Dermis microvascular lymphatic vessel endothelial cell (primary cell): Measurements from ENCODE around the gene MAPT. TPM values are rescaled to one million over a fixed set of nuclear protein-coding genes. Genes with fewer than 3 reads are reported as not detected.

ENCODE experiments used
- DNase-seq, 2 donors: peaks; one replicate each; pipeline versions ENCODE4 v3.0.0 to v3.0.0-alpha.2; 2010; ENCODE audit warnings: low read depth in 2 of 2
- total RNA-seq: library from RNA; depleted of rRNA; stranded (reverse); fragments of >200 nt; gene quantifications from 2 replicates; pipeline ENCODE4 v1.2.1, GENCODE V29; 2014

Gene MAPT
- total RNA-seq, 1 donor from 2014 or later: not detected

GRCh38 chr17:46026166-46027047, 132.1 kb downstream of the MAPT start:
- DNase-seq: no peak

GRCh38 chr17:46027048-46027975, 133.0 kb downstream of the MAPT start:
- no peak for DNase-seq

GRCh38 chr17:46027976-46028325, 133.6 kb downstream of the MAPT start:
- DNase-seq: no peak

- no peak for DNase-seq
These were observed 134.0 kb downstream of the MAPT start for GRCh38 chr17:46028374-46028773.

GRCh38 chr17:46028981-46029565, 134.7 kb downstream of the MAPT start:
- DNase-seq: no peak

- DNase-seq: no peak
These were observed 135.3 kb downstream of the MAPT start for GRCh38 chr17:46029627-46030026.

GRCh38 chr17:46030752-46031151, 136.4 kb downstream of the MAPT start:
- no peak for DNase-seq

GRCh38 chr17:46031440-46031839, 137.1 kb downstream of the MAPT start:
- DNase-seq: no peak

- no peak for DNase-seq
These were observed 137.6 kb downstream of the MAPT start for GRCh38 chr17:46031920-46032319.

- DNase-seq: no peak
These were observed 138.6 kb downstream of the MAPT start for GRCh38 chr17:46032909-46033308.

- DNase-seq: no peak
These were observed 139.0 kb downstream of the MAPT start for GRCh38 chr17:46033392-46033791.

- DNase-seq: peak; percentile 22 to 59
These were observed 140.9 kb downstream of the MAPT start for GRCh38 chr17:46035112-46035818.

GRCh38 chr17:46036491-46036890, 142.1 kb downstream of the MAPT start:
- DNase-seq: no peak

GRCh38 chr17:46037722-46038255, 143.4 kb downstream of the MAPT start:
- no peak for DNase-seq

- no peak for DNase-seq
These were observed 144.1 kb downstream of the MAPT start for GRCh38 chr17:46038414-46038813.

- no peak for DNase-seq
These were observed 144.6 kb downstream of the MAPT start for GRCh38 chr17:46038937-46039336.

GRCh38 chr17:46039592-46040186, 145.3 kb downstream of the MAPT start:
- no peak for DNase-seq

GRCh38 chr17:46042246-46042645, 147.9 kb downstream of the MAPT start:
- no peak for DNase-seq

GRCh38 chr17:46042925-46043324, 148.6 kb downstream of the MAPT start:
- DNase-seq: no peak

GRCh38 chr17:46043606-46044005, 149.3 kb downstream of the MAPT start:
- DNase-seq: no peak
